Astrocyte (in vitro differentiated cells and primary cell): ENCODE results near the gene CD99. TPM values are rescaled to one million over a fixed set of nuclear protein-coding genes. Genes with fewer than 3 reads are reported as not detected.

Source experiments
- DNase-seq: peaks from one replicate; pipeline ENCODE4 v3.0.0-alpha.2; 2010; ENCODE audit warnings: low read depth
- FAIRE-seq: peaks from 2 replicates; lab custom pipeline; 2011; peaks lifted over from hg19 to GRCh38; lab: Jason Lieb, UNC
- H2AFZ ChIP-seq: 2 replicates; pipeline ENCODE4 v1.6.0; 2012; ENCODE audit warnings: low read depth, low read length, inconsistent platforms
- H3K27ac ChIP-seq: 2 replicates; pipeline ENCODE4 v1.5.1; 2011; ENCODE audit warnings: low read depth, low read length, inconsistent platforms
- H3K27me3 ChIP-seq: 2 replicates; pipeline ENCODE4 v1.6.0; 2011; ENCODE audit warnings: low read length, inconsistent platforms; ENCODE audit not compliant: insufficient read depth
- H3K36me3 ChIP-seq: 2 replicates; pipeline ENCODE4 v1.5.1; 2011; ENCODE audit warnings: low read length, inconsistent platforms; ENCODE audit not compliant: insufficient read depth
- H3K4me1 ChIP-seq: 2 replicates; pipeline ENCODE4 v1.5.1; 2011; ENCODE audit warnings: low read length, inconsistent platforms; ENCODE audit not compliant: insufficient read depth
- H3K4me2 ChIP-seq: 2 replicates; pipeline ENCODE4 v1.6.0; 2012; ENCODE audit warnings: low read length, inconsistent platforms
- H3K4me3 ChIP-seq: 2 replicates; pipeline ENCODE4 v1.5.1; 2011; ENCODE audit warnings: low read depth, mild to moderate bottlenecking, low read length, inconsistent platforms; ENCODE audit not compliant: insufficient read depth
- H3K79me2 ChIP-seq: 2 replicates; pipeline ENCODE4 v1.6.0; 2012; ENCODE audit warnings: mild to moderate bottlenecking, low read length, inconsistent platforms; ENCODE audit not compliant: insufficient read depth
- H3K9ac ChIP-seq: 2 replicates; pipeline ENCODE4 v1.6.0; 2012; ENCODE audit warnings: mild to moderate bottlenecking, low read length, inconsistent platforms
- H3K9me3 ChIP-seq: 2 replicates; pipeline ENCODE4 v1.5.1; 2012; ENCODE audit warnings: low read depth, mild to moderate bottlenecking, low read length, inconsistent platforms; ENCODE audit not compliant: insufficient read depth
- H4K20me1 ChIP-seq: 2 replicates; pipeline ENCODE4 v1.6.0; 2012; ENCODE audit warnings: low read length, inconsistent platforms; ENCODE audit not compliant: insufficient read depth
- H3K27ac Mint-ChIP-seq: one replicate; pipeline ENCODE4 v1.8.0; 2021; ENCODE audit warnings: mild to moderate bottlenecking, mixed read lengths; ENCODE audit not compliant: unreplicated experiment
- H3K27me3 Mint-ChIP-seq: one replicate; pipeline ENCODE4 v1.8.0; 2021; ENCODE audit warnings: low read depth, mixed read lengths; ENCODE audit not compliant: unreplicated experiment
- H3K36me3 Mint-ChIP-seq: one replicate; pipeline ENCODE4 v1.8.0; 2021; ENCODE audit warnings: low read depth, mixed read lengths; ENCODE audit not compliant: unreplicated experiment
- H3K4me1 Mint-ChIP-seq: one replicate; pipeline ENCODE4 v1.8.0; 2021; ENCODE audit warnings: low read depth, mixed read lengths; ENCODE audit not compliant: unreplicated experiment
- H3K4me3 Mint-ChIP-seq: one replicate; pipeline ENCODE4 v1.8.0; 2021; ENCODE audit warnings: mild to moderate bottlenecking, moderate library complexity, mixed read lengths; ENCODE audit not compliant: unreplicated experiment
- H3K9me3 Mint-ChIP-seq: one replicate; pipeline ENCODE4 v1.8.0; 2021; ENCODE audit warnings: mild to moderate bottlenecking, mixed read lengths; ENCODE audit not compliant: unreplicated experiment
- CTCF ChIP-seq: IDR thresholded peaks from 2 replicates; pipeline ENCODE4 v1.5.1; 2011; ENCODE audit warnings: low read depth, mild to moderate bottlenecking, inconsistent platforms, low read length, moderate library complexity; ENCODE audit not compliant: insufficient read depth
- EZH2 ChIP-seq: IDR thresholded peaks from 2 replicates; pipeline ENCODE4 v1.6.1; 2012; ENCODE audit warnings: mild to moderate bottlenecking, low read length, inconsistent platforms; ENCODE audit not compliant: insufficient read depth
- total RNA-seq: library from RNA; stranded (reverse); gene quantifications from 2 replicates; pipeline ENCODE4 v1.2.1, GENCODE V29; 2021

Gene CD99
- total RNA-seq, 1 donor from 2014 or later: 448 TPM

- Histone ChIP-seq H3K9me3 (no peaks in the 10 kb centered on the region), H3K4me1 (no peaks in the 10 kb centered on the region), H2AFZ (no peak overlapping the region), H3K4me2 (no peak overlapping the region), H4K20me1 (no peaks in the 10 kb centered on the region), H3K79me2 (no peaks in the 10 kb centered on the region), H3K4me3 (no peak overlapping the region), H3K27ac (no peak overlapping the region), H3K36me3 (no peaks in the 10 kb centered on the region), H3K9ac (no peak overlapping the region), H3K27me3 (no peaks in the 10 kb centered on the region)
- TF ChIP-seq EZH2 (no peak), CTCF (no peak)
- DNase-seq: peak; percentile 13
- Mint-ChIP-seq H3K9me3 (no peaks in the 10 kb centered on the region), H3K27me3 (no peaks in the 10 kb centered on the region), H3K4me3 (no peak overlapping the region), H3K27ac (peak overlapping the region; percentile 4), H3K36me3 (peaks cover 21% of the 10 kb centered on the region), H3K4me1 (no peaks in the 10 kb centered on the region)
- no peak for FAIRE-seq
Measured at GRCh38 chrX:2642791-2643190, 48.3 kb upstream of the CD99 start.

DNA sequence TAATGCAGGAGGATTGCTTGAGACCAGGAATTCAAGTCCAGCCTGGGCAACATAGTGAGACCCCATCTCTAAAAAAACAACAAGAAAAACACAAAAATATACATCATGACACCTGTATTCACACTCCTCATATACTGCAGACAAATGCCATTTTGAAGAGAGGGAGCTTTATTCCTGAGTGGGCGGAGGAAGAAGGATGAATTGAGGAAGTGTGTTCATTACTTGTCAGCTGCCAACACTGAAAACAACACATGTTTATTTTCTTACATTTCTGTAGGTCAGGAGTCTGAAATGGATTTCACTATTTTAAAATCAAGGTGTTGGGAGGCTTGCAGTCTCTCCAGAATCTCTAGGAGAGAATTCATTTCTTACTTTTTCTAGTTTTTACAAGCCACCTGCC lies 47.2 kb upstream of the CD99 start:
- H3K27me3 Mint-ChIP-seq: no peaks in the 10 kb centered on the region
- H2AFZ ChIP-seq: no peak overlapping the region
- no peaks in the 10 kb centered on the region for H3K9me3 Mint-ChIP-seq
- no peaks in the 10 kb centered on the region for H3K27me3 ChIP-seq
- H3K27ac ChIP-seq: no peak overlapping the region
- no peak for DNase-seq
- H3K4me2 ChIP-seq: no peak overlapping the region
- FAIRE-seq: no peak
- no peaks in the 10 kb centered on the region for H3K4me1 ChIP-seq
- H4K20me1 ChIP-seq: no peaks in the 10 kb centered on the region
- no peaks in the 10 kb centered on the region for H3K79me2 ChIP-seq
- no peaks in the 10 kb centered on the region for H3K9me3 ChIP-seq
- no peak for TF ChIP-seq CTCF
- no peak for TF ChIP-seq EZH2
- H3K27ac Mint-ChIP-seq: no peak overlapping the region
- no peak overlapping the region for H3K4me3 ChIP-seq
- H3K4me1 Mint-ChIP-seq: no peaks in the 10 kb centered on the region
- no peak overlapping the region for H3K9ac ChIP-seq
- H3K4me3 Mint-ChIP-seq: no peak overlapping the region
- H3K36me3 ChIP-seq: no peaks in the 10 kb centered on the region
- peaks cover 16% of the 10 kb centered on the region for H3K36me3 Mint-ChIP-seq

DNA sequence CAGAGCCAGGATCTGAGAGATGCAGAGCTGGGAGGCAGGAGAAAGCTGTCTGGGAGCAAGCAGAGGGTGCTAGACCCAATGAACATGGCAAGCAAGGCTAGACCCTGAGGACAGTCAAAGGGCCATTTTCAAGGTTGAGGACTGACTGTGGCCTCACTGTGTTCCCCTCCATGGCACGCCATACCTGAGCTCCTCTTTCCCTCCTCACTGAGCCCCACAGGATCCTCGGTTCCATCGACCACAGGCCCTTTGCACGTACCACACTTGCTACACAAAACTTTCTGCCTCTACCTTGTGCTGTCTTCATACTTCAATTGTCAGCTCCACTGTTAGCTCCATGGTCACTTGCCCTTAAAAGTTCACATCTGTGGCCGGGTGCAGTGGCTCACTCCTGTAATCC lies 45.5 kb upstream of the CD99 start:
- no peak for DNase-seq
- H3K9ac ChIP-seq: no peak overlapping the region
- Mint-ChIP-seq H3K4me1 (no peaks in the 10 kb centered on the region), H3K9me3 (peaks cover under 1% of the 10 kb centered on the region), H3K27ac (no peak overlapping the region), H3K27me3 (no peaks in the 10 kb centered on the region), H3K36me3 (peaks cover 14% of the 10 kb centered on the region), H3K4me3 (no peak overlapping the region)
- no peak overlapping the region for H3K27ac ChIP-seq
- H2AFZ ChIP-seq: no peak overlapping the region
- no peak for FAIRE-seq
- H3K9me3 ChIP-seq: no peaks in the 10 kb centered on the region
- no peak overlapping the region for H3K4me3 ChIP-seq
- TF ChIP-seq CTCF: no peak
- no peaks in the 10 kb centered on the region for H4K20me1 ChIP-seq
- H3K4me1 ChIP-seq: no peaks in the 10 kb centered on the region
- no peaks in the 10 kb centered on the region for H3K36me3 ChIP-seq
- no peaks in the 10 kb centered on the region for H3K27me3 ChIP-seq
- H3K79me2 ChIP-seq: no peaks in the 10 kb centered on the region
- H3K4me2 ChIP-seq: no peak overlapping the region
